Body of pancreas (tissue), 4 donors: Measurements from ENCODE around the gene OSBPL5. TPM values are rescaled to one million over a fixed set of nuclear protein-coding genes. Genes with fewer than 3 reads are reported as not detected.

ENCODE experiments used
- ATAC-seq: fragments of 150-250 bp; one replicate; pipeline ENCODE4 v1.9.1; 2016
- DNase-seq, 4 donors: peaks; one replicate each; pipeline ENCODE4 v3.0.0-alpha.2; 2019
- H3K27ac ChIP-seq, 4 donors: fragments of 200-600 bp; sonication (generic); 1 replicate in 3 of 4; 2 replicates in 1 of 4; pipeline versions ENCODE4 v1.5.1 to v1.6.1; 2016 to 2019; ENCODE audit warnings: mild to moderate bottlenecking in 1 of 4, mixed read lengths in 1 of 4, moderate library complexity in 1 of 4
- H3K27me3 ChIP-seq, 2 donors: fragments of 200-600 bp; sonication (generic); one replicate each; pipeline ENCODE4 v1.6.0; 2016; ENCODE audit warnings: mild to moderate bottlenecking in 1 of 2
- H3K36me3 ChIP-seq, 2 donors: fragments of 200-600 bp; sonication (generic); replicated peaks in 1 of 2; 2 replicates each; pipeline ENCODE4 v1.5.1; 2016; ENCODE audit warnings: low read depth in 2 of 2; ENCODE audit not compliant: insufficient read depth in 1 of 2
- H3K4me1 ChIP-seq: fragments of 200-600 bp; sonication (generic); one replicate; pipeline ENCODE4 v1.6.0; 2016
- H3K4me3 ChIP-seq, 2 donors: fragments of 200-600 bp; sonication (generic); 1 replicate in 1 of 2; 2 replicates in 1 of 2; pipeline ENCODE4 v1.5.1; 2016 to 2019
- H3K9me3 ChIP-seq, 3 donors: fragments of 200-600 bp; sonication (generic); 1 replicate in 2 of 3; 2 replicates in 1 of 3; pipeline ENCODE4 v1.5.1; 2016
- POLR2A ChIP-seq, 3 donors: fragments of 450-650 bp; IDR thresholded peaks; one replicate each; pipeline ENCODE4 v1.6.1; 2016; ENCODE audit warnings: antibody characterized with exemption in 3 of 3, mild to moderate bottlenecking in 2 of 3
- WGBS, 2 donors: methylation state at CpG; one replicate each; pipeline ENCODE4 v1.1.5; 2017; 5-methylcytosine and 5-hydroxymethylcytosine counted together
- intact Hi-C: fragments of 100-400 bp; cut with DNase I; formaldehyde crosslinking; loops from one replicate; pipeline ENCODE4 v1.15.1; 2023
- total RNA-seq, 2 donors: library from RNA; depleted of rRNA; stranded (reverse); fragments of >200 nt; gene quantifications; one replicate each; pipeline ENCODE4 v1.1.0, GENCODE V29; 2016
- TF ChIP-seq, protein P1 (sequence below), 7 experiments: fragments of 450-650 bp in 4 of 7; fragments of 200-600 bp in 3 of 7; sonication (generic) in 3 of 7; IDR thresholded peaks; one replicate each; pipeline ENCODE4 v1.5.1; 2016 to 2019; ENCODE audit warnings: antibody characterized with exemption in 7 of 7

Gene OSBPL5
- total RNA-seq, 2 donors from 2014 or later: 22.3 to 62.0 TPM

DNA sequence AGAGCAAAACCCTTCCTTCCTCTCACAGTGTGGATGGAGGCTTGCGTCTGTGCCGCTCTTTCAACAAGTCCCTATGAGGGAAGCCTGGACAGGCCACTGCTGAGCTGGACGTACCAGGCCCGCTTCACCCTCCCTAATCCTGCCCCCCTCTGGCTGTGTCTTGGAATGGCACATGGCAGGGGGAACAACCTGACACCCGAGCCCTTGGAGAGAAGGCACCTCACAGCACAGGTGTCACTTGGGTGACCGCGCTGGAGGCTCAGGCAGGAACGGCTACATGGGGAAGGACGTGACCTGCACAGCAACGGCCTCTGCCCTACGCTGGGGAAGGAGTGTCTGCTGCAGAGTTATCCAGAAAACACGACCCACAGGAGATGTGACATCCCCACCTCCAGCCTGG, 118.9 kb downstream of the OSBPL5 start:
- no peak overlapping the region for H3K27ac ChIP-seq
- peaks cover 61% of the 10 kb centered on the region for H3K4me1 ChIP-seq
- DNase-seq: no peak
- intact Hi-C loops: no loop called here
- H3K4me3 ChIP-seq: no peak overlapping the region
- no peak for TF ChIP-seq POLR2A (IDR thresholded peaks at IDR 0.05)
- TF ChIP-seq, protein P1, sequence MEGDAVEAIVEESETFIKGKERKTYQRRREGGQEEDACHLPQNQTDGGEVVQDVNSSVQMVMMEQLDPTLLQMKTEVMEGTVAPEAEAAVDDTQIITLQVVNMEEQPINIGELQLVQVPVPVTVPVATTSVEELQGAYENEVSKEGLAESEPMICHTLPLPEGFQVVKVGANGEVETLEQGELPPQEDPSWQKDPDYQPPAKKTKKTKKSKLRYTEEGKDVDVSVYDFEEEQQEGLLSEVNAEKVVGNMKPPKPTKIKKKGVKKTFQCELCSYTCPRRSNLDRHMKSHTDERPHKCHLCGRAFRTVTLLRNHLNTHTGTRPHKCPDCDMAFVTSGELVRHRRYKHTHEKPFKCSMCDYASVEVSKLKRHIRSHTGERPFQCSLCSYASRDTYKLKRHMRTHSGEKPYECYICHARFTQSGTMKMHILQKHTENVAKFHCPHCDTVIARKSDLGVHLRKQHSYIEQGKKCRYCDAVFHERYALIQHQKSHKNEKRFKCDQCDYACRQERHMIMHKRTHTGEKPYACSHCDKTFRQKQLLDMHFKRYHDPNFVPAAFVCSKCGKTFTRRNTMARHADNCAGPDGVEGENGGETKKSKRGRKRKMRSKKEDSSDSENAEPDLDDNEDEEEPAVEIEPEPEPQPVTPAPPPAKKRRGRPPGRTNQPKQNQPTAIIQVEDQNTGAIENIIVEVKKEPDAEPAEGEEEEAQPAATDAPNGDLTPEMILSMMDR (IDR thresholded peaks at IDR 0.05): no peak
- no peaks in the 10 kb centered on the region for H3K9me3 ChIP-seq
- no peak for ATAC-seq
- H3K27me3 ChIP-seq: no peaks in the 10 kb centered on the region
- 85 to 94% methylated on average over 5 to 12 of the region's 12 CpGs for WGBS, 2 donors
- no peaks in the 10 kb centered on the region for H3K36me3 ChIP-seq

DNA sequence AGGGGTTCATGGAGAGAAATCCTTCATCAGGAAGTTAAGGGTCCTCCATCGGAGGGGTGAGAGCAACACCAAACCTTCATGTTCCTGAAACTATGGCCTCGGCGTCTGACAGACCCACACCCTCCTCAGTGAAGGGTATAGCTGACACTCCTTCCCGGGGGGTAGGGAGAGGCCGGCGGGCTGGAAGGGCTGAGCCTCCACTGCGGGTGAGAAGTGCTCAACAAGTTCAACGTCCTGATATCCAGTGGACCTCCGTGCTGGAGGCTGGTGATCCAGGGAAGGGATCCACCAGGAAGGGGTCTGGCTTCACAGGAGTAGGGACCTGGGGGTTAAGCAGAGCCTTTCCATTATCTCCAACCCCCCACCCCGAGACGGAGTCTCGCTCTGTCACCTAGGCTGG, 120.2 kb downstream of the OSBPL5 start:
- no peak for DNase-seq
- Histone ChIP-seq H3K4me1 (peaks cover 48% of the 10 kb centered on the region), H3K27ac (no peak overlapping the region)

DNA sequence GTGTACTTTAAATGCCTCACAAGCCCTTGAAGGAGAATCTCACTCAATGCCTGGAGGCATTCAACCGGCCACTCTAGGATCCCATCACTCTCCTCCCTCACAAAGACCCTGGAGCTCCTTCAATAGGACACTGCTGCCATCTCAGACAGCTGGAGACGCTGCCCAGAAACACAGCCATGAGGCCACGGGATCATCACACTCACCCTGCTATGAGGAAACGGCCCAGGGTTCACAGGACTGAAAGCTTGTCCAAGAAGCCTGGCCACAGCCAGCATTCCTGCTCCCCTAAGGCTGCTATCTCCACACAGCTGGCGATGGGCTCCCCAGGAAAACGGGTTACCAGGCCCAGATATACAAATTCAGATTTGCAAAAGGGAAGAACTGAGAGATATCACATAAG, 121.1 kb downstream of the OSBPL5 start:
- intact Hi-C loops: no loop called here
- H3K27me3 ChIP-seq: no peaks in the 10 kb centered on the region
- ATAC-seq (no peak), DNase-seq (no peak)
- H3K4me1 ChIP-seq: peaks cover 39% of the 10 kb centered on the region
- H3K9me3 ChIP-seq: no peaks in the 10 kb centered on the region
- TF ChIP-seq, protein P1 (IDR thresholded peaks at IDR 0.05): no peak
- no peak for TF ChIP-seq POLR2A (IDR thresholded peaks at IDR 0.05)
- H3K4me3 ChIP-seq: no peak overlapping the region
- 66 to 69% methylated on average over 6 of the region's 6 CpGs for WGBS, 2 donors
- H3K27ac ChIP-seq: peak overlapping the region in 3 of 4 donors; percentile 43 to 69 (median 56)
- peaks cover 0 to 5% of the 10 kb centered on the region in 2 donors for H3K36me3 ChIP-seq

More for the DNA sequence above, 120.2 kb downstream of the OSBPL5 start:
- ATAC-seq: no peak
- no peaks in the 10 kb centered on the region for H3K27me3 ChIP-seq
- peaks cover 0 to 5% of the 10 kb centered on the region in 2 donors for H3K36me3 ChIP-seq
- TF ChIP-seq, protein P1 (IDR thresholded peaks at IDR 0.05): no peak
- no peak for TF ChIP-seq POLR2A (IDR thresholded peaks at IDR 0.05)
- no peaks in the 10 kb centered on the region for H3K9me3 ChIP-seq
- H3K4me3 ChIP-seq: no peak overlapping the region
- 94% methylated on average over 5 to 12 of the region's 12 CpGs for WGBS, 2 donors
- intact Hi-C loops: no loop called here

DNA sequence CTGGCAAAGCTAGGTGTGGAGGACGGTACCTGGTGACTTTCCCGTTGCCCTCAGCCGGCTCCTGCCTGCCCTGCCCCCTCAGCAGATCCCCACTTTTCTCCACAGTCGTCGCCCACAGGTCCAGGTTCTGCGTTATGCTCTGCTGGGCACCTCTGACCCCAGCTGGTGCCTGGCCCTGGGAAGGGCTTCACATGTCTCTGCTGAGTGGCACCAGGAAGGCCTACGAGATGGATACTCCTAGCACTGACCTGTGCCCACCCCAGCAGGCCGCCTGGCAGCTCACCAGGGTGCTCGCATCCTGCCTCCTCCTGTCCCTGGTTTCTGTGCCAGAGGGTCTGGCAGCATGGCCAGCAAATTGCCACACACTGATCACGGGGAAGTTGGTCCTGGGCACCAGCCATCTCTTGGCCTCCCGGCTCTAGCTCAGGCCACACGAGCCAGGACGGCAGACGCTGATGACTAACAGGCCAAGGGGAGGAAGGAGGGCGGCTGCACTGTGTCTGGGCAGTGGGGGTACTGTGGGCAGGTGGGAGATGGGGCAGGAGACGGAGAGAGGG, 121.7 kb downstream of the OSBPL5 start:
- ATAC-seq: peak; percentile 74
- intact Hi-C loops: no loop called here
- 47 to 54% methylated on average over 12 to 16 of the region's 16 CpGs for WGBS, 2 donors

More for the DNA sequence above, 121.7 kb downstream of the OSBPL5 start:
- H3K4me3 ChIP-seq: no peak overlapping the region
- H3K36me3 ChIP-seq: peaks cover 0 to 7% of the 10 kb centered on the region in 2 donors
- H3K9me3 ChIP-seq: no peaks in the 10 kb centered on the region
- peaks cover 35% of the 10 kb centered on the region for H3K4me1 ChIP-seq
- TF ChIP-seq, protein P1 (IDR thresholded peaks at IDR 0.05): no peak
- DNase-seq: peak; percentile 59 to 90 (median 63)
- no peaks in the 10 kb centered on the region for H3K27me3 ChIP-seq
- peak overlapping the region in 3 of 4 donors; percentile 43 to 69 (median 56) for H3K27ac ChIP-seq
